Gastrocnemius medialis (tissue), 4 donors: Measurements from ENCODE around the gene GATAD1. TPM values are rescaled to one million over a fixed set of nuclear protein-coding genes. Genes with fewer than 3 reads are reported as not detected.

ENCODE experiments used
- ATAC-seq, 2 donors: fragments of 150-250 bp; one replicate each; pipeline ENCODE4 v1.9.1; 2016
- DNase-seq, 2 donors: peaks; one replicate each; pipeline ENCODE4 v3.0.0-alpha.2; 2019
- H3K27ac ChIP-seq, 4 donors: fragments of 200-600 bp; sonication (generic); 1 replicate in 1 of 4; 2 replicates in 3 of 4; pipeline ENCODE4 v1.5.1; 2016 to 2018; ENCODE audit warnings: mild to moderate bottlenecking in 2 of 4, moderate library complexity in 1 of 4
- H3K27me3 ChIP-seq, 3 donors: fragments of 200-600 bp; sonication (generic) in 2 of 3; 1 replicate in 1 of 3; 2 replicates in 2 of 3; pipeline versions ENCODE4 v1.5.1 to v1.6.0; 2016 to 2019; ENCODE audit warnings: mild to moderate bottlenecking in 1 of 3, moderate library complexity in 1 of 3
- H3K36me3 ChIP-seq, 2 donors: fragments of 200-600 bp; sonication (generic) in 1 of 2; one replicate each; pipeline ENCODE4 v1.5.1; 2017 to 2018
- H3K4me1 ChIP-seq, 2 donors: fragments of 200-600 bp; sonication (generic) in 1 of 2; one replicate each; pipeline ENCODE4 v1.5.1; 2016 to 2017; ENCODE audit warnings: mild to moderate bottlenecking in 2 of 2
- H3K4me3 ChIP-seq, 4 donors: fragments of 200-600 bp; sonication (generic) in 3 of 4; 1 replicate in 1 of 4; 2 replicates in 3 of 4; pipeline ENCODE4 v1.5.1; 2016 to 2019; ENCODE audit warnings: mild to moderate bottlenecking in 2 of 4
- H3K9me3 ChIP-seq, 3 donors: fragments of 200-600 bp; sonication (generic) in 2 of 3; 1 replicate in 1 of 3; 2 replicates in 2 of 3; pipeline ENCODE4 v1.5.1; 2016 to 2019
- CTCF ChIP-seq, 5 experiments: fragments of 450-650 bp in 3 of 5; fragments of 200-600 bp in 2 of 5; sonication (generic) in 2 of 5; IDR thresholded peaks in 4 of 5; conservative IDR thresholded peaks in 1 of 5; 1 replicate in 4 of 5; 2 replicates in 1 of 5; pipeline ENCODE4 v1.5.1; 2016 to 2019; ENCODE audit warnings: antibody characterized with exemption in 5 of 5, mild to moderate bottlenecking in 3 of 5, moderate library complexity in 3 of 5
- POLR2A ChIP-seq, 2 donors: fragments of 450-650 bp; IDR thresholded peaks; one replicate each; pipeline ENCODE4 v1.6.1; 2017; ENCODE audit warnings: antibody characterized with exemption in 2 of 2, mild to moderate bottlenecking in 2 of 2, moderate library complexity in 2 of 2
- in situ Hi-C, 4 donors: fragments of 200-750 bp; cut with MboI; loops; one replicate each; pipeline versions ENCODE4 v1.15.0 to v1.8.0; 2017; ENCODE audit warnings: low sequenced_read_pairs in 4 of 4
- intact Hi-C: fragments of 100-400 bp; cut with DNase I; formaldehyde crosslinking; loops from one replicate; pipeline ENCODE4 v1.15.1; 2023; ENCODE audit warnings: low total_unique reads
- total RNA-seq, 4 donors: library from RNA; depleted of rRNA; stranded (reverse); fragments of >200 nt; gene quantifications; one replicate each; pipeline versions ENCODE4 v1.1.0 to v1.2.3, GENCODE V29; 2016

The GATAD1 gene, protein sequence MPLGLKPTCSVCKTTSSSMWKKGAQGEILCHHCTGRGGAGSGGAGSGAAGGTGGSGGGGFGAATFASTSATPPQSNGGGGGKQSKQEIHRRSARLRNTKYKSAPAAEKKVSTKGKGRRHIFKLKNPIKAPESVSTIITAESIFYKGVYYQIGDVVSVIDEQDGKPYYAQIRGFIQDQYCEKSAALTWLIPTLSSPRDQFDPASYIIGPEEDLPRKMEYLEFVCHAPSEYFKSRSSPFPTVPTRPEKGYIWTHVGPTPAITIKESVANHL
- 10 to 100 TPM in 1 of 4 donors, 1 to 10 TPM in 3; 7.3 to 29.8 (median 8.3) TPM for total RNA-seq

- Histone ChIP-seq H3K27me3 (no peaks in the 10 kb centered on the region), H3K36me3 (peaks cover 0 to 37% of the 10 kb centered on the region in 2 donors), H3K4me1 (peaks cover 12 to 15% of the 10 kb centered on the region in 2 donors), H3K4me3 (peak within 1 kb of the TSS; percentile 78 to 99 (median 89)), H3K9me3 (no peaks in the 10 kb centered on the region), H3K27ac (peak within 1 kb of the TSS; percentile 91 to 98 (median 92))
- DNase-seq: peak; percentile 87 to 89
- intact Hi-C loops (loop anchor here (1.0 to 10.0 kb wide), 6 partner anchors 23 to 503 kb away; partner anchors contain the start of genes AKAP9, ANKIB1, KRIT1 and LRRD1), in situ Hi-C loops (loop anchor here in 1 of 4 donors (10.0 kb wide), 1 partner anchor 203 kb away; the partner anchor contains the start of genes ANKIB1 and KRIT1)
- ATAC-seq: peak; percentile 93 to 96
- TF ChIP-seq POLR2A (IDR thresholded peaks at IDR 0.05): peak; percentile 68 to 69
- TF ChIP-seq CTCF (IDR thresholded peaks at IDR 0.05 in 4 of 5, conservative IDR thresholded peaks at IDR 0.05 in 1 of 5): peak; percentile 91 to 96 (median 94)
These were observed at the start of gene GATAD1 for GRCh38 chr7:92447345-92448204. TSS of gene GATAD1 (plus strand) at chr7:92447482. CDS start at chr7:92447730, 248 bp downstream.

DNA sequence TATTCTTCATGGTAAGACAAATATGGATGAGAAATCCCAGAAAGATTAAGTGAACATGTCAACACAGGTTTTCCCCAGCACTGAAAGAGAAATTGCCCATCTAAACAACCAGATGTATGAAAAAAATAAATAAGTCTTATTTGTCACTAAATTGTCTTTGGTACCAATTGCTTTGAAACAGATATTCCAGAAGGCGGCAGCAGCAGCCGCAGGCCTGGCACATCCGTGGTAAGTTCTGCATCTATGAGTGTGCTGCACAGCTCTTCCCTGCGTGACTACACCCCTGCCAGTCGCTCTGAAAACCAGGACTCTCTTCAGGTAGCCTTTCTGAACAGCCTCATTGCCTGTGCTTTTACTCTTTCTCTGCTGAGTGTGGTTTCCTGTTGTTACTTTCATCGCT lies 49.7 kb upstream of the GATAD1 start:
- DNase-seq: no peak
- peaks cover 0 to 31% of the 10 kb centered on the region in 2 donors for H3K36me3 ChIP-seq

GRCh38 chr7:92400013-92400412 lies 47.3 kb upstream of the GATAD1 start:
- TF ChIP-seq CTCF (IDR thresholded peaks at IDR 0.05 in 4 of 5, conservative IDR thresholded peaks at IDR 0.05 in 1 of 5): no peak
- no peak for TF ChIP-seq POLR2A (IDR thresholded peaks at IDR 0.05)
- DNase-seq (no peak), ATAC-seq (no peak)
- no peaks in the 10 kb centered on the region for H3K27me3 ChIP-seq
- H3K27ac ChIP-seq: no peak overlapping the region
- intact Hi-C loops (no loop called here), in situ Hi-C loops (no loop called here)
- H3K4me1 ChIP-seq: peaks cover 0 to 3% of the 10 kb centered on the region in 2 donors
- no peak overlapping the region for H3K4me3 ChIP-seq
- peaks cover 0 to 31% of the 10 kb centered on the region in 2 donors for H3K36me3 ChIP-seq
- H3K9me3 ChIP-seq: no peaks in the 10 kb centered on the region

More for the DNA sequence above, 49.7 kb upstream of the GATAD1 start:
- Histone ChIP-seq H3K4me1 (no peaks in the 10 kb centered on the region), H3K27ac (no peak overlapping the region), H3K27me3 (no peaks in the 10 kb centered on the region), H3K4me3 (no peak overlapping the region), H3K9me3 (no peaks in the 10 kb centered on the region)
- in situ Hi-C loops (no loop called here), intact Hi-C loops (no loop called here)
- no peak for ATAC-seq
- no peak for TF ChIP-seq POLR2A (IDR thresholded peaks at IDR 0.05)
- TF ChIP-seq CTCF (IDR thresholded peaks at IDR 0.05 in 4 of 5, conservative IDR thresholded peaks at IDR 0.05 in 1 of 5): no peak

GRCh38 chr7:92402920-92403759 lies 44.1 kb upstream of the GATAD1 start:
- ATAC-seq: peak; percentile 54 to 82
- H3K4me1 ChIP-seq: peaks cover 0 to 3% of the 10 kb centered on the region in 2 donors
- no peak for TF ChIP-seq CTCF (IDR thresholded peaks at IDR 0.05 in 4 of 5, conservative IDR thresholded peaks at IDR 0.05 in 1 of 5)
- no peak for TF ChIP-seq POLR2A (IDR thresholded peaks at IDR 0.05)

More at GRCh38 chr7:92402920-92403759, 44.1 kb upstream of the GATAD1 start:
- in situ Hi-C loops (no loop called here), intact Hi-C loops (no loop called here)
- H3K9me3 ChIP-seq: no peaks in the 10 kb centered on the region
- H3K27me3 ChIP-seq: no peaks in the 10 kb centered on the region
- H3K27ac ChIP-seq: peak overlapping the region in 1 of 4 donors; percentile 22
- H3K36me3 ChIP-seq: peaks cover 0 to 15% of the 10 kb centered on the region in 2 donors
- no peak overlapping the region for H3K4me3 ChIP-seq
- DNase-seq: no peak
